Measurements from ENCODE around the gene ZSCAN4.

DNA sequence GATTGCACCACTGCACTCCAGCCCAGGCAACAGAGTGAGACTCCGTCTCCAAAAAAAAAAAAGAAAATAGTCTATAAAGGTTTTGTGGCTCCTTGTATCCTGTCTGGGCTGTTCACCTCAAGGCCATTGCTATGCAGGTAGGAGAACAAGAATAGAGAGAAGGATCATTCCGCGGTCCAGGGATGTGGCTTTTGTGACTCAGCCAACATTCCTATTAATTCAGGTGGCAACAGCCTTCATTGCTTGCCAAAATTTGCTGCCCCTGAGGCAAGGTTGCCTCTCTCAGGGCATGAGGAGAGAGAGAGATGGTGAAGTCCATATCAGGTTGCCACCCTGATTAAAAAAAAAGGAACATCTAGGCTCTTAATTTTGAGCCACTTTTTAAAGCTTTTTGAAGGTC, 21.0 kb downstream of the ZSCAN4 start:
- TF ChIP-seq, protein P1, sequence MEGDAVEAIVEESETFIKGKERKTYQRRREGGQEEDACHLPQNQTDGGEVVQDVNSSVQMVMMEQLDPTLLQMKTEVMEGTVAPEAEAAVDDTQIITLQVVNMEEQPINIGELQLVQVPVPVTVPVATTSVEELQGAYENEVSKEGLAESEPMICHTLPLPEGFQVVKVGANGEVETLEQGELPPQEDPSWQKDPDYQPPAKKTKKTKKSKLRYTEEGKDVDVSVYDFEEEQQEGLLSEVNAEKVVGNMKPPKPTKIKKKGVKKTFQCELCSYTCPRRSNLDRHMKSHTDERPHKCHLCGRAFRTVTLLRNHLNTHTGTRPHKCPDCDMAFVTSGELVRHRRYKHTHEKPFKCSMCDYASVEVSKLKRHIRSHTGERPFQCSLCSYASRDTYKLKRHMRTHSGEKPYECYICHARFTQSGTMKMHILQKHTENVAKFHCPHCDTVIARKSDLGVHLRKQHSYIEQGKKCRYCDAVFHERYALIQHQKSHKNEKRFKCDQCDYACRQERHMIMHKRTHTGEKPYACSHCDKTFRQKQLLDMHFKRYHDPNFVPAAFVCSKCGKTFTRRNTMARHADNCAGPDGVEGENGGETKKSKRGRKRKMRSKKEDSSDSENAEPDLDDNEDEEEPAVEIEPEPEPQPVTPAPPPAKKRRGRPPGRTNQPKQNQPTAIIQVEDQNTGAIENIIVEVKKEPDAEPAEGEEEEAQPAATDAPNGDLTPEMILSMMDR (IDR thresholded peaks at IDR 0.05), result no peak
- no peak for TF ChIP-seq POLR2A (IDR thresholded peaks at IDR 0.05)

Measured in tibial nerve (tissue), 3 donors.